Psoas muscle (tissue), 8 donors: ENCODE measurements around the gene ABCC1. TPM values are rescaled to one million over a fixed set of nuclear protein-coding genes. Genes with fewer than 3 reads are reported as not detected.

Experiments used
- ATAC-seq, 4 donors: fragments of 200-7000 bp; cut with Tn5 transposase; one replicate each; pipeline ENCODE4 v1.9.1; 2020; ENCODE audit warnings: moderate library complexity in 3 of 4, mild to moderate bottlenecking in 2 of 4
- DNase-seq, 2 donors: peaks; one replicate each; pipeline ENCODE4 v3.0.0-alpha.2; 2020
- H3K27ac ChIP-seq: fragments of 200-600 bp; one replicate; pipeline ENCODE4 v1.8.0; 2022
- H3K27me3 ChIP-seq, 3 donors: fragments of 200-600 bp in 1 of 3; one replicate each; pipeline versions ENCODE4 v1.6.1 to v1.8.0; 2013 to 2022; ENCODE audit warnings: low read length in 2 of 3, mild to moderate bottlenecking in 2 of 3, moderate library complexity in 1 of 3; ENCODE audit not compliant: insufficient read depth in 3 of 3
- H3K36me3 ChIP-seq, 2 donors: fragments of 200-600 bp in 1 of 2; one replicate each; pipeline versions ENCODE4 v1.6.1 to v1.8.0; 2013 to 2022; ENCODE audit warnings: low read depth in 1 of 2, mild to moderate bottlenecking in 1 of 2, moderate library complexity in 1 of 2; ENCODE audit not compliant: insufficient read depth in 1 of 2
- H3K4me1 ChIP-seq: fragments of 200-600 bp; one replicate; pipeline ENCODE4 v1.8.0; 2022
- H3K4me3 ChIP-seq: fragments of 200-600 bp; one replicate; pipeline ENCODE4 v1.8.0; 2022; ENCODE audit warnings: mild to moderate bottlenecking
- H3K9me3 ChIP-seq: fragments of 200-600 bp; one replicate; pipeline ENCODE4 v1.8.0; 2022
- CTCF ChIP-seq: fragments of 200-600 bp; IDR thresholded peaks from one replicate; pipeline ENCODE4 v1.8.0; 2022; ENCODE audit warnings: antibody characterized with exemption
- WGBS, 3 donors: extraction: QIAGEN DNeasy Blood & Tissue Kit; methylation state at CpG; one replicate each; pipeline versions ENCODE4 v1.1.6 to v1.1.7; 2013; 5-methylcytosine and 5-hydroxymethylcytosine counted together
- intact Hi-C, 2 donors: fragments of 100-400 bp; cut with DNase I; formaldehyde crosslinking; loops; one replicate each; pipeline versions ENCODE4 v1.11.0 to v1.14.2; 2022
- polyA plus RNA-seq, 3 donors: library from polyadenylated mRNA; stranded (reverse); fragments of 200-250 nt; gene quantifications; one replicate each; pipeline ENCODE4 v1.2.3, GENCODE V29; 2013
- total RNA-seq, 4 donors: library from RNA; stranded (reverse); fragmentation: NEBNext Ultra II Directional in 2 of 4; extraction: Animal tissue kit (Norgen Biotek cat#: 25700) in 2 of 4; gene quantifications; one replicate each; pipeline versions ENCODE4 v1.2.1 to v1.2.4, GENCODE V29; 2021 to 2023
- donor health status: healthy with polysubstance abuse.
- donor health status: DM: no; HTN: no; CAD: no; lungs with moderate emphysema.
- donor health status: Bipolar disorder and iron deficiency.
- donor health status: healthy.
- donor health status: DM: yes; HTN: yes; CAD: no.
- donor health status: DM: no; HTN: no; CAD: no.
- donor health status: DM: no; HTN: no; CAD: no.
- donor health status: DM: yes; HTN: yes; CAD: no.

The ABCC1 gene
- total and polyA plus RNA-seq, 7 donors: 7.4 to 36.5 (median 20.5) TPM

GRCh38 chr16:15948532-15949209 is 745 bp upstream of the ABCC1 start:
- Histone ChIP-seq H3K4me3 (peak overlapping the region; percentile 62), H3K4me1 (peaks cover 27% of the 10 kb centered on the region), H3K27me3 (no peaks in the 10 kb centered on the region), H3K9me3 (no peaks in the 10 kb centered on the region), H3K36me3 (no peaks in the 10 kb centered on the region), H3K27ac (peak overlapping the region; percentile 74)
- intact Hi-C loops: loop anchor here (5.0 kb wide), 2 partner anchors 56 to 61 kb away; partner anchors contain the start of gene CEP20 (in 1 of the 2)
- DNase-seq (no peak), ATAC-seq (peak in 1 of 4 donors; percentile 9)
- no peak for TF ChIP-seq CTCF
- 70 to 74% (median 73%) methylated on average over 18 of the region's 18 CpGs for WGBS, 3 donors

GRCh38 chr16:15950161-15950854 is 892 bp downstream of the ABCC1 start:
- H3K9me3 ChIP-seq: no peaks in the 10 kb centered on the region
- peak overlapping the region; percentile 83 for H3K27ac ChIP-seq
- 2 to 3% (median 2%) methylated on average over 18 of the region's 18 CpGs for WGBS, 3 donors
- no peaks in the 10 kb centered on the region for H3K27me3 ChIP-seq
- ATAC-seq: peak; percentile 41 to 69 (median 64)
- no peaks in the 10 kb centered on the region for H3K36me3 ChIP-seq
- no peak for DNase-seq
- H3K4me3 ChIP-seq: peak overlapping the region; percentile 83
- TF ChIP-seq CTCF: no peak
- H3K4me1 ChIP-seq: peaks cover 30% of the 10 kb centered on the region
- intact Hi-C loops: loop anchor here (5.0 to 10.0 kb wide), 2 partner anchors 47 to 74 kb away; no protein-coding TSS in a partner anchor

- peak overlapping the region; percentile 83 for H3K27ac ChIP-seq
- H3K27me3 ChIP-seq: no peaks in the 10 kb centered on the region
- no peaks in the 10 kb centered on the region for H3K36me3 ChIP-seq
- ATAC-seq (no peak), DNase-seq (no peak)
- no peaks in the 10 kb centered on the region for H3K9me3 ChIP-seq
- no peak for TF ChIP-seq CTCF
- intact Hi-C loops: loop anchor here (5.0 to 10.0 kb wide), 2 partner anchors 46 to 74 kb away; no protein-coding TSS in a partner anchor
- H3K4me3 ChIP-seq: peak overlapping the region; percentile 83
- peaks cover 30% of the 10 kb centered on the region for H3K4me1 ChIP-seq
Measured at GRCh38 chr16:15950869-15951268, 1.5 kb downstream of the ABCC1 start.

GRCh38 chr16:15951852-15952251 is 2.4 kb downstream of the ABCC1 start:
- WGBS, 3 donors: 87 to 89% (median 88%) methylated on average over 8 of the region's 8 CpGs
- no peaks in the 10 kb centered on the region for H3K9me3 ChIP-seq
- H3K4me1 ChIP-seq: peaks cover 34% of the 10 kb centered on the region
- no peak for ATAC-seq
- intact Hi-C loops: loop anchor here (2.0 to 10.0 kb wide), 3 partner anchors 45 to 119 kb away; no protein-coding TSS in a partner anchor
- no peaks in the 10 kb centered on the region for H3K36me3 ChIP-seq
- no peak for TF ChIP-seq CTCF
- peak overlapping the region; percentile 48 for H3K27ac ChIP-seq
- no peaks in the 10 kb centered on the region for H3K27me3 ChIP-seq
- no peak overlapping the region for H3K4me3 ChIP-seq
- no peak for DNase-seq
